ENCODE results near the gene FCN3. TPM values are rescaled to one million over a fixed set of nuclear protein-coding genes. Genes with fewer than 3 reads are reported as not detected.

Gene FCN3
- total and polyA plus RNA-seq, 2 of the 4 experiments (the other 2 are of a cell fraction): not detected

DNA sequence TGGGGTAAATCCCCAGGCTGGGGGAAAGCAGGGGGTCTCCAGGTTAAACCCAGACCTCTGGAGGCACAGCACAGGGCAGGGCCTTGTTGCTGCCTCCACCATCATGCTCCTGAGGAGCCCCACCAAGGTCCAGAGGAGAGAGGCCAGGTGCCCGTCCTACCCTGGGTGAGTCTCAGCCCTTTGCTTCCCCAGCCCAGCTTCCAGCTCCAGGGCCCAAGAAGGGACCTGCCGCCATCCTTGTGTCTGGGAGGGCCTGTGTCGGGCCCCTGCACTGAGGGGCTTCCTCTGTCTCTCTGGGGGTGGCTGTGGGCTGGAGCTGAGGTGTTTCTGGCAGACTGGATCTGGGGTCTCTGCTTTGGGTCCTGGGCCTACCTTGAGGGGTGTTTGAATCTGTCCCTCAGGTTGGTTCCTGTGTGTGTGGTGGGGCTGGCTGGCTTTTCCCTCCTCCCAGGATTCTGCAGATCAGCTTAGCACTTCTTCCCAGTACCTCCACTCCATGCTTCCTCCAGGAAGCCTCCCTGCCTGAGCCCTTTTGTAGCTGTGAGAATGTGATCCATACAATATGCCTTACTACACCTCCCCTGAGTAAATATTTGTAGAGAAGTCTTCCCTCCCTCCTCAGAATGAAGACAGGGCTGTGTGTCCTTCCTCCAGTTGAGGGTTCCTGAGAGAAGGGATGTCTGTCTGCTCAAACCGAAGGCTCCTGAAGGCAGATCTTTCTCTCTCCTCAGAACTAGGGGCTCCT is 24.0 kb upstream of the FCN3 start:
- H3K9me1 ChIP-seq (ENCODE audit: insufficient read depth, low read length): peaks cover 24% of the 10 kb centered on the region
- H2BK120ac ChIP-seq (ENCODE audit: low read depth, low read length): no peak overlapping the region
- dilution Hi-C loops (cut with HindIII; ENCODE audit: low sequenced_read_pairs, unreplicated experiment) (no loop called here), in situ Hi-C loops (cut with MboI; ENCODE audit: low sequenced_read_pairs) (loop anchor here (5.0 to 10.0 kb wide), 2 partner anchors 209 to 294 kb away; no protein-coding TSS in a partner anchor), intact Hi-C loops (cut with micrococcal nuclease) (loop anchor here (10.0 kb wide), 1 partner anchor 204 kb away; no protein-coding TSS in a partner anchor)
- no peak overlapping the region; the same call in 1 of the 2 replicates for H2AK5ac ChIP-seq (ENCODE audit: low read depth, low read length)
- peaks cover 12% of the 10 kb centered on the region; the same call in 1 of the 2 replicates for H4K20me1 ChIP-seq (ENCODE audit: insufficient read depth, low read length)
- no peak overlapping the region for H3K18ac ChIP-seq (ENCODE audit: low read depth, low read length)
- no TSS peak for BruUV-seq (replicated peaks)
- no peaks in the 10 kb centered on the region for H3K27me3 ChIP-seq (ENCODE audit: control insufficient read depth, insufficient read depth, low read length)
- ATAC-seq (ENCODE audit: low read depth) (no peak), DNase-seq (no peak)
- no peak overlapping the region for H2AFZ ChIP-seq (replicated peaks; ENCODE audit: low read length, poor library complexity)
- POLR2A ChIA-PET (ENCODE audit: unreplicated experiment): interaction anchor here (0.6 kb wide), 1 partner anchor 15 kb away, joined by 3 read pairs; no protein-coding TSS in a partner anchor
- H3K4me2 ChIP-seq (ENCODE audit: low read depth, low read length): no peak overlapping the region
- no peaks in the 10 kb centered on the region for H3K9me3 ChIP-seq (ENCODE audit: control insufficient read depth, insufficient read depth, low read length)
- no peak overlapping the region for H3K56ac ChIP-seq (ENCODE audit: extremely low read depth, insufficient read depth, low read length)
- H2BK5ac ChIP-seq (ENCODE audit: low read depth, low read length, poor library complexity, severe bottlenecking): no peak overlapping the region
- H3K9ac ChIP-seq (ENCODE audit: low read depth, low read length): no peak overlapping the region
- H3K4ac ChIP-seq (ENCODE audit: low read depth, low read length): 0 out of 2 replicates have a peak overlapping the region, but pooled peaks have one; percentile 31
- H3K27ac ChIP-seq (ENCODE audit: insufficient read depth, low read length): no peak overlapping the region
- H4K91ac ChIP-seq (ENCODE audit: insufficient read depth, low read depth, low read length): no peak overlapping the region
- no CpG with 5 or more reads among the region's 4 CpGs for WGBS, 2 experiments (ENCODE audit: extremely low coverage in 2 of 2, insufficient read length in 1 of 2)
- no peak overlapping the region for H4K5ac ChIP-seq (ENCODE audit: low read depth, low read length)
- H3K14ac ChIP-seq (replicated peaks; ENCODE audit: low read depth, low read length): peak overlapping the region; percentile 44; the same call in 1 of the 2 replicates
- H3K4me3 ChIP-seq (ENCODE audit: insufficient read depth, low read depth, low read length): no peak overlapping the region
- CTCF ChIA-PET: interaction anchor here (4.7 kb wide), 1 partner anchor 99 kb away, joined by 79 read pairs; no protein-coding TSS in a partner anchor
- H2AK9ac ChIP-seq (replicated peaks; ENCODE audit: low read depth, low read length, poor library complexity): no peak overlapping the region
- no peaks in the 10 kb centered on the region; the same call in 1 of the 2 replicates for H3K36me3 ChIP-seq (ENCODE audit: control insufficient read depth, insufficient read depth, low read length)
- H2BK15ac ChIP-seq (ENCODE audit: low read depth, low read length): no peak overlapping the region
- H3K79me1 ChIP-seq (ENCODE audit: low read depth in 1 of 2, low read length in 2 of 2): peaks cover 0 to 20% of the 10 kb centered on the region in 2 experiments; a peak in 2 of 4 replicates
- no peak overlapping the region for H2BK20ac ChIP-seq (ENCODE audit: low read depth, low read length)
- peaks cover 16% of the 10 kb centered on the region for H3K4me1 ChIP-seq (ENCODE audit: control insufficient read depth, insufficient read depth, low read length)
- peak overlapping the region; percentile 42; the same call in 1 of the 2 replicates for H3K23ac ChIP-seq (ENCODE audit: low read depth, low read length)
- no peak overlapping the region for H4K8ac ChIP-seq (ENCODE audit: low read depth in 2 of 2, low read length in 2 of 2)
- no peak for TF ChIP-seq POLR2A (IDR thresholded peaks at IDR 0.05; ENCODE audit: low read depth, low read length)
- no peak for TF ChIP-seq FOS (IDR thresholded peaks at IDR 0.05; ENCODE audit: low read depth, low read length)
- TF ChIP-seq BHLHE40 (IDR thresholded peaks at IDR 0.05; ENCODE audit: low read depth, low read length): no peak
- no peak for TF ChIP-seq RFX5 (IDR thresholded peaks at IDR 0.05; ENCODE audit: low read depth, low read length)
- TF ChIP-seq MAZ (IDR thresholded peaks at IDR 0.05; ENCODE audit: borderline replicate concordance, low read depth, low read length): no peak
- no peak for TF ChIP-seq SMC3 (IDR thresholded peaks at IDR 0.05; ENCODE audit: low read depth, low read length)
- TF ChIP-seq NFE2L2 (IDR thresholded peaks at IDR 0.05; ENCODE audit: low read depth, low read length): no peak
- TF ChIP-seq CHD1 (IDR thresholded peaks at IDR 0.05; ENCODE audit: low read depth, low read length): no peak
- TF ChIP-seq, protein P1, sequence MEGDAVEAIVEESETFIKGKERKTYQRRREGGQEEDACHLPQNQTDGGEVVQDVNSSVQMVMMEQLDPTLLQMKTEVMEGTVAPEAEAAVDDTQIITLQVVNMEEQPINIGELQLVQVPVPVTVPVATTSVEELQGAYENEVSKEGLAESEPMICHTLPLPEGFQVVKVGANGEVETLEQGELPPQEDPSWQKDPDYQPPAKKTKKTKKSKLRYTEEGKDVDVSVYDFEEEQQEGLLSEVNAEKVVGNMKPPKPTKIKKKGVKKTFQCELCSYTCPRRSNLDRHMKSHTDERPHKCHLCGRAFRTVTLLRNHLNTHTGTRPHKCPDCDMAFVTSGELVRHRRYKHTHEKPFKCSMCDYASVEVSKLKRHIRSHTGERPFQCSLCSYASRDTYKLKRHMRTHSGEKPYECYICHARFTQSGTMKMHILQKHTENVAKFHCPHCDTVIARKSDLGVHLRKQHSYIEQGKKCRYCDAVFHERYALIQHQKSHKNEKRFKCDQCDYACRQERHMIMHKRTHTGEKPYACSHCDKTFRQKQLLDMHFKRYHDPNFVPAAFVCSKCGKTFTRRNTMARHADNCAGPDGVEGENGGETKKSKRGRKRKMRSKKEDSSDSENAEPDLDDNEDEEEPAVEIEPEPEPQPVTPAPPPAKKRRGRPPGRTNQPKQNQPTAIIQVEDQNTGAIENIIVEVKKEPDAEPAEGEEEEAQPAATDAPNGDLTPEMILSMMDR (conservative IDR thresholded peaks at IDR 0.05; ENCODE audit: low read depth, low read length): no peak
- no peak for TF ChIP-seq MXI1 (IDR thresholded peaks at IDR 0.05; ENCODE audit: borderline replicate concordance, low read depth, low read length)
- TF ChIP-seq, protein P2, sequence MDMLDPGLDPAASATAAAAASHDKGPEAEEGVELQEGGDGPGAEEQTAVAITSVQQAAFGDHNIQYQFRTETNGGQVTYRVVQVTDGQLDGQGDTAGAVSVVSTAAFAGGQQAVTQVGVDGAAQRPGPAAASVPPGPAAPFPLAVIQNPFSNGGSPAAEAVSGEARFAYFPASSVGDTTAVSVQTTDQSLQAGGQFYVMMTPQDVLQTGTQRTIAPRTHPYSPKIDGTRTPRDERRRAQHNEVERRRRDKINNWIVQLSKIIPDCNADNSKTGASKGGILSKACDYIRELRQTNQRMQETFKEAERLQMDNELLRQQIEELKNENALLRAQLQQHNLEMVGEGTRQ (IDR thresholded peaks at IDR 0.05; ENCODE audit: low read depth, low read length): no peak
- TF ChIP-seq, protein P3, sequence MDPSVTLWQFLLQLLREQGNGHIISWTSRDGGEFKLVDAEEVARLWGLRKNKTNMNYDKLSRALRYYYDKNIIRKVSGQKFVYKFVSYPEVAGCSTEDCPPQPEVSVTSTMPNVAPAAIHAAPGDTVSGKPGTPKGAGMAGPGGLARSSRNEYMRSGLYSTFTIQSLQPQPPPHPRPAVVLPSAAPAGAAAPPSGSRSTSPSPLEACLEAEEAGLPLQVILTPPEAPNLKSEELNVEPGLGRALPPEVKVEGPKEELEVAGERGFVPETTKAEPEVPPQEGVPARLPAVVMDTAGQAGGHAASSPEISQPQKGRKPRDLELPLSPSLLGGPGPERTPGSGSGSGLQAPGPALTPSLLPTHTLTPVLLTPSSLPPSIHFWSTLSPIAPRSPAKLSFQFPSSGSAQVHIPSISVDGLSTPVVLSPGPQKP (IDR thresholded peaks at IDR 0.05; ENCODE audit: borderline replicate concordance, low read depth, low read length): no peak
- TF ChIP-seq RAD21 (IDR thresholded peaks at IDR 0.05; ENCODE audit: low read length): no peak
- TF ChIP-seq CEBPB (IDR thresholded peaks at IDR 0.05; ENCODE audit: low read depth, low read length): no peak
